ENCODE measurements around the gene IL5. TPM values are rescaled to one million over a fixed set of nuclear protein-coding genes. Genes with fewer than 3 reads are reported as not detected.
A peak's percentile ranks its signal among the peaks of the same experiment; 100 is the strongest.

IL5 gene
- total RNA-seq, 1 experiment from 2014 or later = not detected

DNA sequence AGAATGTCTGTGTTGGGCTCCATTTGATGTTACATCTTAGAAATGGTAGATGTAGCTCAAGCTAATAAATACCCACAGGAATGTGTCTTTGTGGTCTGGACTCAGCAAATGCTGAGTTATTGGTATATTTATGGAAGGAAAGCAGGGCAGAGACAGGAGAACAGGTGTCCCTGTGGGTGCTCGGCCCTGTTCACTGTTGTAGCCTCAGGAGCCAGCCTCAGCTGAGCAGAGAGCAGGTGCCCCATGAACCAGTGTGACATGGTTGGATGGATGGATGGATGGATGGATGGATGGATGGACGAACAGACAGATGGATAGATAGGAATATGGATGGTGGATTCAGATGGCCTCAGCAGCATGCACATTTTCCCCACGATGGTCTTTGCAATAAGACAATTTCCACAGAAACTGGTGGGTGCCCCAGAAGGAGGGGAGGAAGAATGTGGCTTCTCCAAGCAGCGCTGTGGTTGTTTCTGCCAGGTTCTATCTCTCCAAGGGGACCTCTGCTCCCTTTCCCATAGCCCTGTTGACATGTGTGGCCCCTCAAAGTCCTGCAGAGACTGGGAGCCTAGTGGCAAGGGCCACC is 44.5 kb downstream of the IL5 start:
- BruUV-seq (replicated peaks) = no TSS peak
- H3K36me3 Mint-ChIP-seq (ENCODE audit: insufficient read depth, unreplicated experiment) = no peaks in the 10 kb centered on the region

DNA sequence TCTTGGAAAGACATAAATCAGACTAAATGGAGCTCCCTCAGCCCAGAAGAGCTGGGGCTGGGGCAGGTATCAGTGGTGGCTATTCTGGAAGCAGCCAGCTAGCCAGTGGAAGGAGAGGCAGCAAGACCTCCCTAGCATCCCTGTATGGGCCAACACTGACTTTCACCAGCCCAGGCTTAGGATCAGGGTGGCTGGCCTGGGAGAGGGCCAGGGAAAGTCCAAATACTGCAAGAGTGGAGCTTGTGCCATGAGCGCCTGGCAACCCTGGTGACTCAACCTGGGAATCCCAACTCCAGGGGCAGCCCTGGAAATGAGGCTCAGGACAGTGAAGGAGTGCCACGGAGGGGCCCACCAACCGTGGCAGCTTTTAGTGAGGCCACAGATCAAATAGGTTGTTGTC is 45.2 kb downstream of the IL5 start:
- peaks cover 32% of the 10 kb centered on the region for H3K4me1 Mint-ChIP-seq (ENCODE audit: insufficient read depth, unreplicated experiment)
- no peaks in the 10 kb centered on the region for H3K27me3 Mint-ChIP-seq (ENCODE audit: insufficient read depth, unreplicated experiment)
- H3K4me3 Mint-ChIP-seq (ENCODE audit: unreplicated experiment) = peak overlapping the region; percentile 80
- peak; percentile 96 for DNase-seq (ENCODE audit: unreplicated experiment)
- TF ChIP-seq, protein P1, sequence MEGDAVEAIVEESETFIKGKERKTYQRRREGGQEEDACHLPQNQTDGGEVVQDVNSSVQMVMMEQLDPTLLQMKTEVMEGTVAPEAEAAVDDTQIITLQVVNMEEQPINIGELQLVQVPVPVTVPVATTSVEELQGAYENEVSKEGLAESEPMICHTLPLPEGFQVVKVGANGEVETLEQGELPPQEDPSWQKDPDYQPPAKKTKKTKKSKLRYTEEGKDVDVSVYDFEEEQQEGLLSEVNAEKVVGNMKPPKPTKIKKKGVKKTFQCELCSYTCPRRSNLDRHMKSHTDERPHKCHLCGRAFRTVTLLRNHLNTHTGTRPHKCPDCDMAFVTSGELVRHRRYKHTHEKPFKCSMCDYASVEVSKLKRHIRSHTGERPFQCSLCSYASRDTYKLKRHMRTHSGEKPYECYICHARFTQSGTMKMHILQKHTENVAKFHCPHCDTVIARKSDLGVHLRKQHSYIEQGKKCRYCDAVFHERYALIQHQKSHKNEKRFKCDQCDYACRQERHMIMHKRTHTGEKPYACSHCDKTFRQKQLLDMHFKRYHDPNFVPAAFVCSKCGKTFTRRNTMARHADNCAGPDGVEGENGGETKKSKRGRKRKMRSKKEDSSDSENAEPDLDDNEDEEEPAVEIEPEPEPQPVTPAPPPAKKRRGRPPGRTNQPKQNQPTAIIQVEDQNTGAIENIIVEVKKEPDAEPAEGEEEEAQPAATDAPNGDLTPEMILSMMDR (IDR thresholded peaks at IDR 0.05; ENCODE audit: unreplicated experiment) = no peak
- ChIA-PET CTCF (interaction anchor here (0.6 to 21.5 kb wide), 26 partner anchors 8 to 1075 kb away, joined by 3 to 359 read pairs (median 6); partner anchors contain the start of genes GDF9, IRF1, SLC22A4 and SLC22A5), POLR2A (interaction anchor here (0.6 to 6.5 kb wide), 24 partner anchors 8 to 283 kb away, joined by 3 to 84 read pairs (median 4); partner anchors contain the start of genes IRF1, P4HA2, RAD50 and SLC22A4)
- peak overlapping the region; percentile 83 for H3K27ac Mint-ChIP-seq (ENCODE audit: low read depth, unreplicated experiment)
- no peaks in the 10 kb centered on the region for H3K9me3 Mint-ChIP-seq (ENCODE audit: unreplicated experiment)
- H3K36me3 Mint-ChIP-seq (ENCODE audit: insufficient read depth, unreplicated experiment) = no peaks in the 10 kb centered on the region
- BruUV-seq (replicated peaks) = no TSS peak
- intact Hi-C loops (cut with micrococcal nuclease) = loop anchor here (10.0 kb wide), 1 partner anchor 203 kb away; the partner anchor contains the start of gene SLC22A4

More for the DNA sequence above, 44.5 kb downstream of the IL5 start:
- no peak for DNase-seq (ENCODE audit: unreplicated experiment)
- ChIA-PET CTCF (interaction anchor here (0.6 to 21.5 kb wide), 28 partner anchors 7 to 1022 kb away, joined by 3 to 359 read pairs (median 8); partner anchors contain the start of genes IRF1 and SLC22A5), POLR2A (interaction anchor here (0.6 to 6.5 kb wide), 21 partner anchors 9 to 863 kb away, joined by 3 to 84 read pairs (median 4); partner anchors contain the start of genes IRF1, P4HA2, RAD50 and SLC22A4)
- TF ChIP-seq, protein P1 (IDR thresholded peaks at IDR 0.05; ENCODE audit: unreplicated experiment) = no peak
- H3K4me1 Mint-ChIP-seq (ENCODE audit: insufficient read depth, unreplicated experiment) = peaks cover 32% of the 10 kb centered on the region
- H3K9me3 Mint-ChIP-seq (ENCODE audit: unreplicated experiment) = no peaks in the 10 kb centered on the region
- intact Hi-C loops (cut with micrococcal nuclease) = loop anchor here (10.0 kb wide), 1 partner anchor 204 kb away; the partner anchor contains the start of gene SLC22A4
- H3K4me3 Mint-ChIP-seq (ENCODE audit: unreplicated experiment) = no peak overlapping the region
- H3K27ac Mint-ChIP-seq (ENCODE audit: low read depth, unreplicated experiment) = peak overlapping the region; percentile 83
- H3K27me3 Mint-ChIP-seq (ENCODE audit: insufficient read depth, unreplicated experiment) = no peaks in the 10 kb centered on the region

DNA sequence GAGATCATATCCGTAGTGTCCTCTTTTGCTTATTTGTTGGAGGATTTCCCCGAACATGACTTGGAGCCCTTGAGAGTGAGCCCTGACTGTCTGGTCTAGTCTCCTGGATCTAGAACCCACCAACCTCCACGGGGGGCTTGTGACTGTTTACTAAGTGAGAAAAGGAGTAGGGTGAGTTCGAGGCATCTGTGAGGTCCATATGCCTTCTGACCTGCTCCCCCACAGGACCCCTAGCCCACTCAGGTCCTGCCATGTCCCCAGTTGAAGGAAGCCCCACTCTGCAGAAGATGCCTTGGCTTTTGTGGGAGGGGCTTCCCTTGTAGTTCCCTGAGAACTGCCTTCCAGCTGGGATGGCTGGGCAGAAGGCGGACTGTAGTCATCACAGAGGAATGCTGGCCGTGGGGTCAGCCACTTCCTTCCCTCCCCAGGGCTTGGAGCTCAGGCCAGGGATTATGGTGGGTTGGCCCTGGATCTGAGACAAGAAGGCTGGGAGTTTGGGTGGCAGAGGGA is 45.8 kb downstream of the IL5 start:
- peak; percentile 96 for DNase-seq (ENCODE audit: unreplicated experiment)
- Mint-ChIP-seq H3K27ac (ENCODE audit: low read depth, unreplicated experiment) (peak overlapping the region; percentile 83), H3K4me1 (ENCODE audit: insufficient read depth, unreplicated experiment) (peaks cover 32% of the 10 kb centered on the region), H3K27me3 (ENCODE audit: insufficient read depth, unreplicated experiment) (no peaks in the 10 kb centered on the region), H3K4me3 (ENCODE audit: unreplicated experiment) (peak overlapping the region; percentile 80), H3K9me3 (ENCODE audit: unreplicated experiment) (no peaks in the 10 kb centered on the region), H3K36me3 (ENCODE audit: insufficient read depth, unreplicated experiment) (no peaks in the 10 kb centered on the region)
- BruUV-seq (replicated peaks) = TSS peak; percentile 72
- ChIA-PET CTCF (interaction anchor here (0.5 to 21.5 kb wide), 22 partner anchors 9 to 1075 kb away, joined by 3 to 359 read pairs (median 7); partner anchors contain the start of genes GDF9, SLC22A4, SLC22A5 and UQCRQ), POLR2A (interaction anchor here (0.6 to 6.5 kb wide), 22 partner anchors 8 to 248 kb away, joined by 3 to 84 read pairs (median 6); partner anchors contain the start of genes RAD50, SLC22A4 and SLC22A5)
- intact Hi-C loops (cut with micrococcal nuclease) = loop anchor here (1.0 to 10.0 kb wide), 3 partner anchors 39 to 317 kb away; partner anchors contain the start of gene SLC22A4
- TF ChIP-seq, protein P1 (IDR thresholded peaks at IDR 0.05; ENCODE audit: unreplicated experiment) = no peak

Measured in MCF 10A (cell line).